GM21423 (cell line): ENCODE data around the gene FOXP2.

Experiments
- ATAC-seq: cut with Tn5 transposase; IDR thresholded peaks from one replicate; pipeline ENCODE4 v1.9.1; 2021; ENCODE audit warnings: mild to moderate bottlenecking, moderate library complexity; ENCODE audit not compliant: unreplicated experiment

The FOXP2 gene

GRCh38 chr7:114703677-114704076, 289.1 kb downstream of the FOXP2 start:
- no peak for ATAC-seq

- no peak for ATAC-seq
These were observed 294.0 kb downstream of the FOXP2 start for GRCh38 chr7:114708646-114709045.

GRCh38 chr7:114710499-114710898, 295.9 kb downstream of the FOXP2 start:
- no peak for ATAC-seq

GRCh38 chr7:114711241-114711640, 296.6 kb downstream of the FOXP2 start:
- ATAC-seq, result no peak

GRCh38 chr7:114715907-114716306, 301.3 kb downstream of the FOXP2 start:
- ATAC-seq, result no peak

GRCh38 chr7:114718861-114719260, 304.2 kb downstream of the FOXP2 start:
- ATAC-seq, result no peak

- no peak for ATAC-seq
These were observed 306.1 kb downstream of the FOXP2 start for GRCh38 chr7:114720725-114721124.

- no peak for ATAC-seq
These were observed 307.9 kb downstream of the FOXP2 start for GRCh38 chr7:114722562-114722961.

GRCh38 chr7:114723308-114723707, 308.7 kb downstream of the FOXP2 start:
- no peak for ATAC-seq

GRCh38 chr7:114740095-114740494, 325.5 kb downstream of the FOXP2 start:
- ATAC-seq, result no peak

- ATAC-seq, result no peak
These were observed 326.3 kb downstream of the FOXP2 start for GRCh38 chr7:114740941-114741340.

- no peak for ATAC-seq
These were observed 327.3 kb downstream of the FOXP2 start for GRCh38 chr7:114741911-114742310.
